GM12878 (cell line): Measurements from ENCODE around the gene FLVCR1. TPM values are rescaled to one million over a fixed set of nuclear protein-coding genes. Genes with fewer than 3 reads are reported as not detected.

Source experiments
- CHD2 ChIP-seq: IDR thresholded peaks from 2 replicates; pipeline ENCODE4 v1.6.1; 2011; ENCODE audit warnings: low read depth, low read length, improper control_type of control experiment, borderline replicate concordance
- LARP7 ChIP-seq: fragments of 450-650 bp; IDR thresholded peaks from 2 replicates; pipeline ENCODE4 v1.6.1; 2017; ENCODE audit warnings: mild to moderate bottlenecking
- NFIC ChIP-seq: IDR thresholded peaks from 2 replicates; pipeline ENCODE4 v1.6.1; 2012; ENCODE audit warnings: low read depth, mild to moderate bottlenecking, inconsistent platforms, low read length, moderate library complexity
- RAD21 ChIP-seq: IDR thresholded peaks from 2 replicates; pipeline ENCODE4 v1.6.1; 2011; ENCODE audit warnings: mild to moderate bottlenecking, low read depth, low read length, moderate library complexity; ENCODE audit not compliant: insufficient read depth
- SP1 ChIP-seq: IDR thresholded peaks from one replicate; pipeline ENCODE4 v1.6.1; 2011; ENCODE audit warnings: low read depth, low read length
- USF2 ChIP-seq: IDR thresholded peaks from 2 replicates; pipeline ENCODE4 v1.6.1; 2011; ENCODE audit warnings: low read depth, low read length, improper control_type of control experiment, borderline replicate concordance
- polyA plus RNA-seq, 11 experiments: library from polyadenylated mRNA; depleted of rRNA in 4 of 11; unstranded in 6 of 11; stranded (reverse) in 5 of 11; fragments of >200 nt; fragmentation: Nextera tagmentation in 4 of 11; fragmentation: Illumina TruSeq in 1 of 11; extraction: Ambion mirVana in 4 of 11; extraction: Trizol in 1 of 11; gene quantifications; 1 replicate in 1 of 11; 2 replicates in 10 of 11; pipeline versions ENCODE4 v1.2.1 to v1.2.3, GENCODE V29; 2011 to 2016; ENCODE audit warnings: inconsistent platforms in 2 of 11, missing spikeins in 2 of 11, low read depth in 1 of 11
- total RNA-seq, 4 experiments: library from RNA; depleted of rRNA in 3 of 4; stranded (reverse); fragments of >200 nt in 3 of 4; fragmentation: Illumina TruSeq in 1 of 4; extraction: Trizol in 1 of 4; gene quantifications; 2 replicates each; pipeline versions ENCODE4 v1.2.1 to v1.2.3, GENCODE V29; 2013 to 2021
- TF ChIP-seq, protein P1 (sequence below): IDR thresholded peaks from 2 replicates; pipeline ENCODE4 v1.6.1; 2012; ENCODE audit warnings: improper control_type of control experiment, low read depth, low read length; ENCODE audit not compliant: insufficient replicate concordance

Gene FLVCR1
- total and polyA plus RNA-seq, 10 of the 15 experiments (the other 5 are each of a cell fraction or from before 2014, with no cell fraction given): 7.1 to 25.2 (median 17.6) TPM

GRCh38 chr1:212917858-212918257 is 59.8 kb downstream of the FLVCR1 start (continued):
- TF ChIP-seq USF2 (no peak), SP1 (no peak), NFIC (no peak), LARP7 (no peak), RAD21 (no peak), CHD2 (no peak)
- TF ChIP-seq, protein P1, sequence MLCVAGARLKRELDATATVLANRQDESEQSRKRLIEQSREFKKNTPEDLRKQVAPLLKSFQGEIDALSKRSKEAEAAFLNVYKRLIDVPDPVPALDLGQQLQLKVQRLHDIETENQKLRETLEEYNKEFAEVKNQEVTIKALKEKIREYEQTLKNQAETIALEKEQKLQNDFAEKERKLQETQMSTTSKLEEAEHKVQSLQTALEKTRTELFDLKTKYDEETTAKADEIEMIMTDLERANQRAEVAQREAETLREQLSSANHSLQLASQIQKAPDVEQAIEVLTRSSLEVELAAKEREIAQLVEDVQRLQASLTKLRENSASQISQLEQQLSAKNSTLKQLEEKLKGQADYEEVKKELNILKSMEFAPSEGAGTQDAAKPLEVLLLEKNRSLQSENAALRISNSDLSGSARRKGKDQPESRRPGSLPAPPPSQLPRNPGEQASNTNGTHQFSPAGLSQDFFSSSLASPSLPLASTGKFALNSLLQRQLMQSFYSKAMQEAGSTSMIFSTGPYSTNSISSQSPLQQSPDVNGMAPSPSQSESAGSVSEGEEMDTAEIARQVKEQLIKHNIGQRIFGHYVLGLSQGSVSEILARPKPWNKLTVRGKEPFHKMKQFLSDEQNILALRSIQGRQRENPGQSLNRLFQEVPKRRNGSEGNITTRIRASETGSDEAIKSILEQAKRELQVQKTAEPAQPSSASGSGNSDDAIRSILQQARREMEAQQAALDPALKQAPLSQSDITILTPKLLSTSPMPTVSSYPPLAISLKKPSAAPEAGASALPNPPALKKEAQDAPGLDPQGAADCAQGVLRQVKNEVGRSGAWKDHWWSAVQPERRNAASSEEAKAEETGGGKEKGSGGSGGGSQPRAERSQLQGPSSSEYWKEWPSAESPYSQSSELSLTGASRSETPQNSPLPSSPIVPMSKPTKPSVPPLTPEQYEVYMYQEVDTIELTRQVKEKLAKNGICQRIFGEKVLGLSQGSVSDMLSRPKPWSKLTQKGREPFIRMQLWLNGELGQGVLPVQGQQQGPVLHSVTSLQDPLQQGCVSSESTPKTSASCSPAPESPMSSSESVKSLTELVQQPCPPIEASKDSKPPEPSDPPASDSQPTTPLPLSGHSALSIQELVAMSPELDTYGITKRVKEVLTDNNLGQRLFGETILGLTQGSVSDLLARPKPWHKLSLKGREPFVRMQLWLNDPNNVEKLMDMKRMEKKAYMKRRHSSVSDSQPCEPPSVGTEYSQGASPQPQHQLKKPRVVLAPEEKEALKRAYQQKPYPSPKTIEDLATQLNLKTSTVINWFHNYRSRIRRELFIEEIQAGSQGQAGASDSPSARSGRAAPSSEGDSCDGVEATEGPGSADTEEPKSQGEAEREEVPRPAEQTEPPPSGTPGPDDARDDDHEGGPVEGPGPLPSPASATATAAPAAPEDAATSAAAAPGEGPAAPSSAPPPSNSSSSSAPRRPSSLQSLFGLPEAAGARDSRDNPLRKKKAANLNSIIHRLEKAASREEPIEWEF: no peak
